ENCODE data around the gene C9orf50. TPM values are rescaled to one million over a fixed set of nuclear protein-coding genes. Genes with fewer than 3 reads are reported as not detected.

C9orf50 gene
- total and polyA plus RNA-seq, 2 donors (not counting 3 experiments of a cell fraction or from before 2014, with no cell fraction given): not detected

- FAIRE-seq (no peak), DNase-seq (ENCODE audit: low read depth, low spot score) (no peak)
- Histone ChIP-seq H3K4me3 (replicated peaks in 1 of 3; ENCODE audit: insufficient read depth in 1 of 3, low read depth in 1 of 3, low read length in 3 of 3) (no peak overlapping the region), H2AFZ (ENCODE audit: low read depth, low read length) (no peak overlapping the region), H3K27ac (ENCODE audit: insufficient read depth, low read depth, low read length) (no peak overlapping the region), H3K27me3 (ENCODE audit: control insufficient read depth in 2 of 2, insufficient read depth in 2 of 2, low read length in 2 of 2) (peaks cover 0 to 7% of the 10 kb centered on the region in 2 experiments), H3K4me2 (ENCODE audit: insufficient read depth, low read length) (no peak overlapping the region), H3K36me3 (ENCODE audit: control insufficient read depth in 2 of 2, extremely low read depth in 1 of 2, insufficient read depth in 2 of 2, low read length in 2 of 2) (no peaks in the 10 kb centered on the region), H3K9me1 (replicated peaks; ENCODE audit: control insufficient read depth, extremely low read depth, insufficient read depth, low read length) (no peaks in the 10 kb centered on the region), H3K79me2 (ENCODE audit: control insufficient read depth, insufficient read depth, low read length) (no peaks in the 10 kb centered on the region), H3K9me3 (replicated peaks; ENCODE audit: control insufficient read depth, insufficient read depth, low read length) (no peaks in the 10 kb centered on the region), H3K4me1 (ENCODE audit: control insufficient read depth, extremely low read depth, insufficient read depth, low read length) (peaks cover 3% of the 10 kb centered on the region), H3K9ac (replicated peaks; ENCODE audit: extremely low read depth, insufficient read depth, low read length) (no peak overlapping the region), H4K20me1 (replicated peaks; ENCODE audit: control insufficient read depth, extremely low read depth, insufficient read depth, low read length) (no peaks in the 10 kb centered on the region)
- no TSS peak for BruUV-seq (replicated peaks)
- dilution Hi-C loops (cut with MboI; ENCODE audit: extremely low pct_ligation_motif_present, low sequenced_read_pairs) (no loop called here), intact Hi-C loops (cut with micrococcal nuclease) (loop anchor here (10.0 kb wide), 1 partner anchor 611 kb away; no protein-coding TSS in a partner anchor)
- POLR2A ChIA-PET: no interaction called here
- CTCF ChIA-PET: interaction anchor here (1.9 to 6.9 kb wide), 5 partner anchors 9 to 485 kb away, joined by 4 to 89 read pairs (median 19); partner anchors contain the start of gene NTMT1
- TF ChIP-seq EZH2 (IDR thresholded peaks at IDR 0.05; ENCODE audit: borderline replicate concordance, low read depth, low read length, severe bottlenecking) (no peak), GATA2 (IDR thresholded peaks at IDR 0.05; ENCODE audit: insufficient read depth, insufficient read length, low read depth, low read length) (no peak), MYC (IDR thresholded peaks at IDR 0.05; ENCODE audit: low read depth, low read length) (no peak), MAX (IDR thresholded peaks at IDR 0.05; ENCODE audit: insufficient read depth, insufficient read length) (no peak), FOS (IDR thresholded peaks at IDR 0.05; ENCODE audit: borderline replicate concordance, insufficient read depth, low read length) (no peak), CTCF (IDR thresholded peaks at IDR 0.05; ENCODE audit: extremely low read depth in 1 of 2, insufficient read depth in 1 of 2, low read depth in 1 of 2, low read length in 2 of 2) (no peak), JUN (IDR thresholded peaks at IDR 0.05; ENCODE audit: borderline replicate concordance, insufficient read depth, insufficient read length, low read depth) (no peak), POLR2AphosphoS5 (IDR thresholded peaks at IDR 0.05; ENCODE audit: insufficient read depth, low read depth, low read length) (no peak), POLR2A (IDR thresholded peaks at IDR 0.05; ENCODE audit: low read depth, low read length) (no peak)
Observed at GRCh38 chr9:129615407-129616285, 5.3 kb downstream of the C9orf50 start.
